A549 (cell line): ENCODE measurements around the gene MASTL. TPM values are rescaled to one million over a fixed set of nuclear protein-coding genes. Genes with fewer than 3 reads are reported as not detected.

ENCODE experiments used
- ATAC-seq, 2 experiments: fragments of 200-7000 bp in 1 of 2; fragments of >200 bp in 1 of 2; cut with Nextera tagmentation in 1 of 2; cut with Tn5 transposase in 1 of 2; 3 replicates each; pipeline versions ENCODE4 v1.8.0 to v1.9.1; 2018 to 2020; ENCODE audit warnings: mild to moderate bottlenecking in 1 of 2, moderate library complexity in 1 of 2
- CTCF ChIA-PET: fragments of 300-600 bp; sonication (Branson Sonifier 250); formaldehyde crosslinking; extraction: SDS; loops from one replicate; lab custom pipeline; 2021; ENCODE audit warnings: antibody characterized with exemption, inconsistent platforms; lab: Yijun Ruan, JAX
- POLR2A ChIA-PET: fragments of 350-600 bp; formaldehyde crosslinking; extraction: SDS; loops from one replicate; lab custom pipeline; 2021; ENCODE audit warnings: antibody characterized with exemption, inconsistent platforms; lab: Yijun Ruan, JAX
- DNase-seq, 2 experiments: peaks; one replicate each; pipeline versions ENCODE4 v3.0.0 to v3.0.0-alpha.2; 2011 to 2016; ENCODE audit warnings: low read depth in 1 of 2, low spot score in 1 of 2
- FAIRE-seq: peaks from 2 replicates; lab custom pipeline; 2011; peaks lifted over from hg19 to GRCh38; lab: Jason Lieb, UNC
- H3K27ac ChIP-seq, 2 experiments: fragments of >200 bp; sonication (Bioruptor Twin); formaldehyde crosslinking; 3 replicates each; pipeline ENCODE4 v1.5.1; 2016 to 2017
- H3K4me1 ChIP-seq: fragments of >200 bp; sonication (Bioruptor Twin); formaldehyde crosslinking; 3 replicates; pipeline ENCODE4 v1.6.1; 2016
- H3K4me2 ChIP-seq: fragments of >200 bp; sonication (Bioruptor Twin); formaldehyde crosslinking; 3 replicates; pipeline ENCODE4 v1.6.1; 2016
- H3K4me3 ChIP-seq: fragments of >200 bp; sonication (Bioruptor Twin); formaldehyde crosslinking; 3 replicates; pipeline ENCODE4 v1.5.1; 2016
- H3K9me3 ChIP-seq: fragments of >200 bp; sonication (Bioruptor Twin); formaldehyde crosslinking; 3 replicates; pipeline ENCODE4 v1.6.1; 2016
- BHLHE40 ChIP-seq: IDR thresholded peaks from 2 replicates; pipeline ENCODE4 v1.6.1; 2012; ENCODE audit warnings: low read depth, low read length, inconsistent platforms
- CBX2 ChIP-seq: fragments of 200-600 bp; sonication (generic); IDR thresholded peaks from 2 replicates; pipeline ENCODE4 v1.6.1; 2016; ENCODE audit warnings: low read depth, mild to moderate bottlenecking, borderline replicate concordance
- CHD2 ChIP-seq: fragments of 150-350 bp; IDR thresholded peaks from 2 replicates; pipeline ENCODE4 v1.6.1; 2014; ENCODE audit warnings: low read length; ENCODE audit not compliant: partially characterized antibody
- CTCF ChIP-seq: fragments of >200 bp; sonication (Bioruptor Twin); formaldehyde crosslinking; IDR thresholded peaks from 3 replicates; pipeline ENCODE4 v1.5.1; 2016
- E2F6 ChIP-seq: IDR thresholded peaks from 2 replicates; pipeline ENCODE4 v1.6.1; 2012; ENCODE audit warnings: low read depth, borderline replicate concordance
- EHF ChIP-seq: fragments of 250-450 bp; sonication (Bioruptor Pico); IDR thresholded peaks from 2 replicates; pipeline ENCODE4 v1.5.0; 2020; ENCODE audit warnings: mild to moderate bottlenecking
- EP300 ChIP-seq, 2 experiments: fragments of >200 bp; sonication (Bioruptor Twin); formaldehyde crosslinking; IDR thresholded peaks; 2 replicates in 1 of 2; 3 replicates in 1 of 2; pipeline ENCODE4 v1.6.1; 2016 to 2017
- ESRRA ChIP-seq: fragments of 150-350 bp; IDR thresholded peaks from 2 replicates; pipeline ENCODE4 v1.6.1; 2014; ENCODE audit warnings: mild to moderate bottlenecking, low read length, borderline replicate concordance
- FOSB ChIP-seq: fragments of 250-450 bp; sonication (Bioruptor Pico); IDR thresholded peaks from 2 replicates; pipeline ENCODE4 v1.5.0; 2020; ENCODE audit warnings: mild to moderate bottlenecking, moderate library complexity
- FOSL2 ChIP-seq, 2 experiments: fragments of 450-650 bp in 1 of 2; fragments of >200 bp in 1 of 2; sonication (Bioruptor Twin) in 1 of 2; formaldehyde crosslinking; IDR thresholded peaks; 2 replicates each; pipeline versions ENCODE4 v1.5.0 to v1.6.1; 2016 to 2020; ENCODE audit warnings: mild to moderate bottlenecking in 1 of 2, moderate library complexity in 1 of 2
- HEYL ChIP-seq: fragments of 250-450 bp; sonication (Bioruptor Pico); IDR thresholded peaks from 2 replicates; pipeline ENCODE4 v1.8.0; 2021; ENCODE audit warnings: mild to moderate bottlenecking, moderate library complexity
- HOXA7 ChIP-seq: fragments of 250-450 bp; sonication (Bioruptor Pico); IDR thresholded peaks from 2 replicates; pipeline ENCODE4 v1.5.0; 2020; ENCODE audit warnings: mild to moderate bottlenecking, moderate library complexity
- HOXB13 ChIP-seq: fragments of 250-450 bp; sonication (Bioruptor Pico); IDR thresholded peaks from 2 replicates; pipeline ENCODE4 v1.5.0; 2020; ENCODE audit warnings: low read depth, mild to moderate bottlenecking, moderate library complexity
- KDM1A ChIP-seq: fragments of 200-600 bp; sonication (generic); IDR thresholded peaks from 2 replicates; pipeline ENCODE4 v1.6.1; 2016; ENCODE audit warnings: low read depth, mild to moderate bottlenecking
- MAFK ChIP-seq: fragments of 450-650 bp; IDR thresholded peaks from 2 replicates; pipeline ENCODE4 v1.6.1; 2014; ENCODE audit not compliant: partially characterized antibody
- MYC ChIP-seq: IDR thresholded peaks from 2 replicates; pipeline ENCODE4 v1.6.1; 2012; ENCODE audit warnings: mild to moderate bottlenecking, inconsistent platforms, low read length, improper control_type of control experiment, borderline replicate concordance
- NFE2L2 ChIP-seq: fragments of 150-350 bp; conservative IDR thresholded peaks from 2 replicates; pipeline ENCODE4 v1.6.1; 2014; ENCODE audit warnings: low read length
- NR3C1 ChIP-seq: fragments of >200 bp; sonication (Bioruptor Twin); formaldehyde crosslinking; IDR thresholded peaks from 3 replicates; pipeline ENCODE4 v1.6.1; 2017
- POLR2A ChIP-seq: IDR thresholded peaks from 2 replicates; pipeline ENCODE4 v1.6.1; 2012; ENCODE audit warnings: mild to moderate bottlenecking, low read length
- RARB ChIP-seq: fragments of 250-450 bp; sonication (Bioruptor Pico); IDR thresholded peaks from 2 replicates; pipeline ENCODE4 v1.8.0; 2021; ENCODE audit warnings: mild to moderate bottlenecking, moderate library complexity
- RNF2 ChIP-seq: fragments of 200-600 bp; sonication (generic); IDR thresholded peaks from 2 replicates; pipeline ENCODE4 v1.6.1; 2016; ENCODE audit warnings: low read depth, mild to moderate bottlenecking, antibody characterized with exemption, moderate library complexity, borderline replicate concordance
- ZFP36 ChIP-seq: fragments of 450-650 bp; IDR thresholded peaks from 2 replicates; pipeline ENCODE4 v1.6.1; 2014; ENCODE audit warnings: borderline replicate concordance; ENCODE audit not compliant: partially characterized antibody
- ZSCAN20 ChIP-seq: fragments of 250-450 bp; sonication (Bioruptor Pico); IDR thresholded peaks from 2 replicates; pipeline ENCODE4 v1.8.0; 2022; ENCODE audit warnings: mild to moderate bottlenecking, moderate library complexity
- WGBS: methylation state at CpG from one replicate; pipeline ENCODE4 v1.1.6; 2017; ENCODE audit errors: missing lambda C conversion rate; 5-methylcytosine and 5-hydroxymethylcytosine counted together
- polyA plus RNA-seq, 4 experiments: library from polyadenylated mRNA; depleted of rRNA in 3 of 4; stranded (reverse); fragments of >200 nt; fragmentation: RNase III in 1 of 4; extraction: RNeasy Plus Mini Kit Qiagen cat#74134 plus additional on column Dnase treatment in 1 of 4; gene quantifications; 2 replicates in 3 of 4; 3 replicates in 1 of 4; pipeline ENCODE4 v1.2.3, GENCODE V29; 2011 to 2017
- TF ChIP-seq, protein P1 (sequence below): fragments of 150-350 bp; IDR thresholded peaks from 2 replicates; pipeline ENCODE4 v1.6.1; 2014; ENCODE audit warnings: low read depth, mild to moderate bottlenecking, low read length
- TF ChIP-seq, protein P2 (sequence below): fragments of 450-650 bp; IDR thresholded peaks from 2 replicates; pipeline ENCODE4 v1.6.1; 2014; ENCODE audit warnings: antibody characterized with exemption

Gene MASTL
- polyA plus RNA-seq, 2 of the 4 experiments (the other 2 are of a cell fraction), result 21.3 to 22.1 TPM

- TF ChIP-seq MYC (0 out of 2 replicates have a peak, but pooled peaks have one; percentile 16), NR3C1 (no peak), HOXB13 (CRISPR knock-in tag) (no peak), KDM1A (no peak), CHD2 (no peak), HOXA7 (no peak)
- TF ChIP-seq, all 56 proteins: peak for 8
These were observed at the start of gene MASTL (continued) for GRCh38 chr10:27155066-27155754.

- no peaks in the 10 kb centered on the region for H3K9me3 ChIP-seq
- CTCF ChIA-PET, result no interaction called here
- POLR2A ChIA-PET, result no interaction called here
These were observed 47.0 kb upstream of the MASTL start for GRCh38 chr10:27108165-27108564.

More at GRCh38 chr10:27108165-27108564, 47.0 kb upstream of the MASTL start:
- no peak for FAIRE-seq
- no peak for ATAC-seq
- WGBS, result 81% methylated on average over 3 of the region's 3 CpGs
- no peak for DNase-seq
- no peak for TF ChIP-seq MAFK
- TF ChIP-seq, protein P1, sequence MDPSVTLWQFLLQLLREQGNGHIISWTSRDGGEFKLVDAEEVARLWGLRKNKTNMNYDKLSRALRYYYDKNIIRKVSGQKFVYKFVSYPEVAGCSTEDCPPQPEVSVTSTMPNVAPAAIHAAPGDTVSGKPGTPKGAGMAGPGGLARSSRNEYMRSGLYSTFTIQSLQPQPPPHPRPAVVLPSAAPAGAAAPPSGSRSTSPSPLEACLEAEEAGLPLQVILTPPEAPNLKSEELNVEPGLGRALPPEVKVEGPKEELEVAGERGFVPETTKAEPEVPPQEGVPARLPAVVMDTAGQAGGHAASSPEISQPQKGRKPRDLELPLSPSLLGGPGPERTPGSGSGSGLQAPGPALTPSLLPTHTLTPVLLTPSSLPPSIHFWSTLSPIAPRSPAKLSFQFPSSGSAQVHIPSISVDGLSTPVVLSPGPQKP, result no peak
- no peak for TF ChIP-seq HEYL (CRISPR knock-in tag)
- TF ChIP-seq RNF2, result no peak
- no peak for TF ChIP-seq ZFP36
- TF ChIP-seq FOSB (CRISPR knock-in tag), result no peak
- no peak for TF ChIP-seq EHF (CRISPR knock-in tag)
- TF ChIP-seq, protein P2, sequence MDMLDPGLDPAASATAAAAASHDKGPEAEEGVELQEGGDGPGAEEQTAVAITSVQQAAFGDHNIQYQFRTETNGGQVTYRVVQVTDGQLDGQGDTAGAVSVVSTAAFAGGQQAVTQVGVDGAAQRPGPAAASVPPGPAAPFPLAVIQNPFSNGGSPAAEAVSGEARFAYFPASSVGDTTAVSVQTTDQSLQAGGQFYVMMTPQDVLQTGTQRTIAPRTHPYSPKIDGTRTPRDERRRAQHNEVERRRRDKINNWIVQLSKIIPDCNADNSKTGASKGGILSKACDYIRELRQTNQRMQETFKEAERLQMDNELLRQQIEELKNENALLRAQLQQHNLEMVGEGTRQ, result no peak
- TF ChIP-seq NFE2L2, result no peak
- no peak for TF ChIP-seq NR3C1
- no peak for TF ChIP-seq RARB (CRISPR knock-in tag)
- no peak for TF ChIP-seq EP300 (IDR thresholded peaks at IDR 0.05)
- TF ChIP-seq ESRRA, result no peak
- no peak for TF ChIP-seq CBX2
- no peak for TF ChIP-seq BHLHE40
- TF ChIP-seq POLR2A, result no peak
- no peak for TF ChIP-seq ZSCAN20 (CRISPR knock-in tag)
- TF ChIP-seq FOSL2 (IDR thresholded peaks at IDR 0.05), result no peak
- no peak for TF ChIP-seq FOSL2 (CRISPR knock-in tag; IDR thresholded peaks at IDR 0.05)
- TF ChIP-seq E2F6, result no peak
- TF ChIP-seq CTCF, result no peak
- Histone ChIP-seq H3K4me2 (no peak overlapping the region), H3K4me3 (no peak overlapping the region), H3K27ac (no peak overlapping the region), H3K4me1 (no peaks in the 10 kb centered on the region; the same call in 2 of the 3 replicates)
